ENCODE measurements around the gene PDLIM7.

GRCh38 chr5:177512736-177513380 is 15.5 kb upstream of the PDLIM7 start:
- TF ChIP-seq REST (IDR thresholded peaks at IDR 0.05; ENCODE audit: insufficient read depth in 1 of 2, low read depth in 2 of 2, low read length in 2 of 2) (no peak), TAF1 (IDR thresholded peaks at IDR 0.05; ENCODE audit: borderline replicate concordance, insufficient read depth, low read length) (no peak), POLR2AphosphoS5 (IDR thresholded peaks at IDR 0.05; ENCODE audit: low read depth, low read length) (no peak)

All from PFSK-1 (cell line).